CD4-positive, alpha-beta T cell (primary cell): ENCODE data around the gene PCYT1A. TPM values are rescaled to one million over a fixed set of nuclear protein-coding genes. Genes with fewer than 3 reads are reported as not detected.
A peak's percentile ranks its signal among the peaks of the same experiment; 100 is the strongest.
"Not testable (repeated sequence)": the region's sequence is repeated elsewhere in the genome, so short reads cannot be mapped to it uniquely, and the experiment has no call there.

Source experiments
- ATAC-seq: fragments of 200-7000 bp; cut with Tn5 transposase; one replicate; pipeline ENCODE4 v1.10.0; 2022; ENCODE audit warnings: mild to moderate bottlenecking; ENCODE audit not compliant: poor library complexity
- CTCF ChIA-PET: fragments of 350-600 bp; sonication (Branson Sonifier 250); formaldehyde crosslinking; loops from one replicate; lab custom pipeline; 2021; ENCODE audit warnings: antibody characterized with exemption, inconsistent platforms; lab: Charles Lee
- POLR2A ChIA-PET: fragments of 350-600 bp; sonication (Branson Sonifier 250); formaldehyde crosslinking; loops from one replicate; lab custom pipeline; 2021; ENCODE audit warnings: antibody characterized with exemption, inconsistent platforms; lab: Charles Lee
- DNase-seq, 14 experiments: peaks; one replicate each; pipeline ENCODE4 v3.0.0-alpha.2; 2013 to 2020; ENCODE audit warnings: mixed read lengths in 2 of 14
- H3K27ac ChIP-seq, 2 donors: one replicate each; pipeline versions ENCODE4 v1.5.1 to v1.7.0; 2013; ENCODE audit warnings: low read length in 2 of 2, low read depth in 1 of 2, mild to moderate bottlenecking in 1 of 2
- H3K27me3 ChIP-seq, 2 experiments: 1 replicate in 1 of 2; 2 replicates in 1 of 2; pipeline versions ENCODE4 v1.6.1 to v1.7.0; 2013; ENCODE audit warnings: low read length in 2 of 2, control low read depth in 1 of 2, mild to moderate bottlenecking in 1 of 2, moderate library complexity in 1 of 2; ENCODE audit not compliant: insufficient read depth in 2 of 2, control insufficient read depth in 1 of 2
- H3K36me3 ChIP-seq: one replicate; pipeline ENCODE4 v1.6.1; 2013; ENCODE audit warnings: low read length, control low read depth; ENCODE audit not compliant: insufficient read depth
- H3K4me1 ChIP-seq: one replicate; pipeline ENCODE4 v1.6.1; 2013; ENCODE audit warnings: low read length, control low read depth; ENCODE audit not compliant: insufficient read depth
- H3K4me3 ChIP-seq: one replicate; pipeline ENCODE4 v1.5.1; 2013; ENCODE audit warnings: mild to moderate bottlenecking, low read length, moderate library complexity
- H3K9me3 ChIP-seq, 2 experiments: 1 replicate in 1 of 2; 2 replicates in 1 of 2; pipeline versions ENCODE4 v1.6.1 to v1.7.0; 2013; ENCODE audit warnings: low read length in 2 of 2, mild to moderate bottlenecking in 2 of 2, control low read depth in 1 of 2, moderate library complexity in 1 of 2; ENCODE audit not compliant: control insufficient read depth in 1 of 2, insufficient read depth in 1 of 2
- H3K27ac Mint-ChIP-seq: one replicate; pipeline ENCODE4 v1.8.0; 2020; ENCODE audit warnings: mixed read lengths
- H3K27me3 Mint-ChIP-seq: one replicate; pipeline ENCODE4 v1.8.0; 2021; ENCODE audit warnings: mixed read lengths
- H3K36me3 Mint-ChIP-seq: one replicate; pipeline ENCODE4 v1.8.0; 2021; ENCODE audit warnings: low read depth, mixed read lengths
- H3K4me1 Mint-ChIP-seq: one replicate; pipeline ENCODE4 v1.8.0; 2021; ENCODE audit warnings: low read depth, mixed read lengths
- H3K4me3 Mint-ChIP-seq: one replicate; pipeline ENCODE4 v1.8.0; 2020; ENCODE audit warnings: mild to moderate bottlenecking, mixed read lengths
- H3K9me3 Mint-ChIP-seq: one replicate; pipeline ENCODE4 v1.8.0; 2020; ENCODE audit warnings: mixed read lengths
- intact Hi-C, 2 experiments: fragments of 100-400 bp; cut with DNase I in 1 of 2; cut with micrococcal nuclease in 1 of 2; formaldehyde crosslinking; loops; one replicate each; pipeline versions ENCODE4 v1.15.1 to v1.9.0; 2023 to 2025; cut with DNase I, micrococcal nuclease
- total RNA-seq, 174 experiments: library from RNA in 2 of 174; stranded (reverse) in 2 of 174; gene quantifications; one replicate each; pipeline ENCODE4 v1.2.3 and lab custom pipeline; 2021 to 2026
- TF ChIP-seq, protein P1 (sequence below): fragments of 200-600 bp; IDR thresholded peaks from one replicate; pipeline ENCODE4 v1.8.0; 2022; ENCODE audit warnings: antibody characterized with exemption, mild to moderate bottlenecking

The PCYT1A gene
- total RNA-seq, 2 experiments from 2014 or later: 49.8 to 54.7 TPM

DNA sequence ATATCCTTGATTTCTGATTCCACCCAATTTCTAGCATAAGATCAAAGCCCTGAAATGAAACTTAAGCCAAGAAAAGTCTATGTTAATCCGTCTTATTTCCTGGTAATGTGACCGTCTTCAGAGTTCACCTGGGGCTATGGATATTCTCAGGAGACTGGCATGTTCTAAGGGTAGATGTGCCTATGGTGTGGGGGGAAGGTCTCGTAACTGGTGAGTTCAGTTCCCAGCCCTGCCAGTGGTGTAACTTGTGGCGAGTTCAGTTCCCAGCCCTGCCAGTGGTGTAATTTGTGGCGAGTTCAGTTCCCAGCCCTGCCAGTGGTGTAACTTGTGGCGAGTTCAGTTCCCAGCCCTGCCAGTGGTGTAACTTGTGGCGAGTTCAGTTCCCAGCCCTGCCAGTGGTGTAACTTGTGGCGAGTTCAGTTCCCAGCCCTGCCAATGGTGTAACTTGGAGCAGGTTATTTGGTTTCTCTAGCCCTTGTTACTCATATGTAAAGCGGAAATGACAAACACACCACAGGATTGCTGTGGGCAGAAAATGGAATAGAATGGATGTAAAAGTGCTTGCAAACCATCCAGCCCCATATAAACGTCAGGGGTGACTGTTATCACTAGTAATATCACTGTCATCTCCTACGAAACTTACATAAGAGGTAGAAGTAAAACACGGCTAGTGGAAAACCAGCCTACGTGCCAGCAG, 40.8 kb downstream of the PCYT1A start:
- H3K9me3 ChIP-seq: no peaks in the 10 kb centered on the region
- H3K36me3 ChIP-seq: peaks cover 42% of the 10 kb centered on the region
- no peaks in the 10 kb centered on the region for H3K27me3 ChIP-seq
- Mint-ChIP-seq H3K36me3 (peaks cover 47% of the 10 kb centered on the region), H3K4me1 (no peaks in the 10 kb centered on the region), H3K9me3 (no peaks in the 10 kb centered on the region), H3K27ac (no peak overlapping the region), H3K4me3 (no peak overlapping the region), H3K27me3 (no peaks in the 10 kb centered on the region)
- H3K4me3 ChIP-seq: no peak overlapping the region
- ChIA-PET POLR2A (no interaction called here), CTCF (interaction anchor here (0.6 kb wide), 1 partner anchor 179 kb away, joined by 3 read pairs; no protein-coding TSS in a partner anchor)
- intact Hi-C loops: no loop called here
- ATAC-seq: peak; percentile 44
- TF ChIP-seq, protein P1, sequence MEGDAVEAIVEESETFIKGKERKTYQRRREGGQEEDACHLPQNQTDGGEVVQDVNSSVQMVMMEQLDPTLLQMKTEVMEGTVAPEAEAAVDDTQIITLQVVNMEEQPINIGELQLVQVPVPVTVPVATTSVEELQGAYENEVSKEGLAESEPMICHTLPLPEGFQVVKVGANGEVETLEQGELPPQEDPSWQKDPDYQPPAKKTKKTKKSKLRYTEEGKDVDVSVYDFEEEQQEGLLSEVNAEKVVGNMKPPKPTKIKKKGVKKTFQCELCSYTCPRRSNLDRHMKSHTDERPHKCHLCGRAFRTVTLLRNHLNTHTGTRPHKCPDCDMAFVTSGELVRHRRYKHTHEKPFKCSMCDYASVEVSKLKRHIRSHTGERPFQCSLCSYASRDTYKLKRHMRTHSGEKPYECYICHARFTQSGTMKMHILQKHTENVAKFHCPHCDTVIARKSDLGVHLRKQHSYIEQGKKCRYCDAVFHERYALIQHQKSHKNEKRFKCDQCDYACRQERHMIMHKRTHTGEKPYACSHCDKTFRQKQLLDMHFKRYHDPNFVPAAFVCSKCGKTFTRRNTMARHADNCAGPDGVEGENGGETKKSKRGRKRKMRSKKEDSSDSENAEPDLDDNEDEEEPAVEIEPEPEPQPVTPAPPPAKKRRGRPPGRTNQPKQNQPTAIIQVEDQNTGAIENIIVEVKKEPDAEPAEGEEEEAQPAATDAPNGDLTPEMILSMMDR: no peak
- peak in 3 of 14 experiments; percentile 19 to 48 (median 34) for DNase-seq
- peaks cover 5% of the 10 kb centered on the region for H3K4me1 ChIP-seq
- H3K27ac ChIP-seq: no peak overlapping the region

DNA sequence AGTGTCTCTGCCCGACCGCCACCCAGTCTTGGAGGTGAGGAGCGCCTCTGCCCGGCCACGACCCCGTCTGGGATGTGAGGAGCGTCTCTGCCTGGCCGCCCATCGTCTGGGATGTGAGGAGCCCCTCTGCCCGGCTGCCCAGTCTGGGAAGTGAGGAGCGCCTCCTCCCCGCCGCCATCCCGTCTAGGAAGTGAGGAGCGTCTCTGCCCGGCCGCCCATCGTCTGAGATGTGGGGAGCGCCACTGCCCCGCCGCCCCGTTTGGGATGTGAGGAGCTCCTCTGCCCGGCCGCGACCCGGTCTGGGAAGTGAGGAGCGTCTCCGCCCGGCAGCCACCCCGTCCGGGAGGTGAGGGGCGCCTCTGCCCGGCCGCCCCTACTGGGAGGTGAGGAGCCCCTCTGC, 43.4 kb downstream of the PCYT1A start:
- H3K27ac Mint-ChIP-seq, POLR2A ChIA-PET, H3K4me3 Mint-ChIP-seq, CTCF ChIA-PET, ATAC-seq, H3K27me3 ChIP-seq, H3K9me3 Mint-ChIP-seq, H3K4me1 Mint-ChIP-seq, H3K27me3 Mint-ChIP-seq, intact Hi-C loops, H3K27ac ChIP-seq, H3K9me3 ChIP-seq, H3K4me3 ChIP-seq, DNase-seq, H3K4me1 ChIP-seq: not testable (repeated sequence)
- peaks cover 64% of the 10 kb centered on the region for H3K36me3 Mint-ChIP-seq
- peaks cover 51% of the 10 kb centered on the region for H3K36me3 ChIP-seq

DNA sequence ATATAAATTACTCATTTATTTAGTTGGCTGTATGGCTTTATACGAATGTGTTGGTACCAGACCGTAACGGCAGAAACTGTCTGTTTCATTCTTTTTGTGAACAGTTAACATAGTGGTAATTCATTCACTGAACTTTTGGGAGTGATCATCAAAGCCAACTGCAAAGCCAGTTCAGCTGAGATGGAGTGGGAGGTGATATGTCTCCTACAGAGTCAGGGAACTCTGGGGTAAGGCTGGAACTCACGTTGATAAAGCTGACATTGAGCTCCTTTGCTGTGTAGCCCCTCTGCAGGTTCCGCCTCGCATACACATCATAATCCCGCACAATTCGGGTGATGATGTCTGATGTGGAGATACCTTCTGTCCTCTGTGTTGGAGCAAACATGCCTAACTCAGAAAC, 45.8 kb downstream of the PCYT1A start:
- Histone ChIP-seq H3K36me3 (peaks cover 58% of the 10 kb centered on the region), H3K4me1 (no peaks in the 10 kb centered on the region), H3K9me3 (no peaks in the 10 kb centered on the region), H3K27ac (no peak overlapping the region), H3K27me3 (no peaks in the 10 kb centered on the region), H3K4me3 (no peak overlapping the region)
- H3K27ac Mint-ChIP-seq: no peak overlapping the region
- H3K4me3 Mint-ChIP-seq: no peak overlapping the region
- no peaks in the 10 kb centered on the region for H3K9me3 Mint-ChIP-seq
- intact Hi-C loops: no loop called here
- DNase-seq (no peak), ATAC-seq (no peak)
- CTCF ChIA-PET: no interaction called here
- POLR2A ChIA-PET: no interaction called here
- H3K4me1 Mint-ChIP-seq: no peaks in the 10 kb centered on the region
- peaks cover 70% of the 10 kb centered on the region for H3K36me3 Mint-ChIP-seq
- no peaks in the 10 kb centered on the region for H3K27me3 Mint-ChIP-seq
- TF ChIP-seq, protein P1: no peak
